ENCODE data around the gene ZDHHC21.

GRCh38 chr9:14713187-14713767, 20.0 kb upstream of the ZDHHC21 start:
- TF ChIP-seq SREBF2 (IDR thresholded peaks at IDR 0.05) = no peak
- no peak for TF ChIP-seq NPAS2 (CRISPR knock-in tag; IDR thresholded peaks at IDR 0.05; ENCODE audit: borderline replicate concordance)
- TF ChIP-seq CTCF (IDR thresholded peaks at IDR 0.05) = no peak
- no peak for TF ChIP-seq POLR2A (IDR thresholded peaks at IDR 0.05; ENCODE audit: low read length)

Measured in A549 (cell line).